Central memory CD4-positive, alpha-beta T cell (primary cell): Measurements from ENCODE around the gene PEX14.

Experiments
- DNase-seq: peaks from one replicate; pipeline ENCODE4 v3.0.0; 2022

PEX14 gene

DNA sequence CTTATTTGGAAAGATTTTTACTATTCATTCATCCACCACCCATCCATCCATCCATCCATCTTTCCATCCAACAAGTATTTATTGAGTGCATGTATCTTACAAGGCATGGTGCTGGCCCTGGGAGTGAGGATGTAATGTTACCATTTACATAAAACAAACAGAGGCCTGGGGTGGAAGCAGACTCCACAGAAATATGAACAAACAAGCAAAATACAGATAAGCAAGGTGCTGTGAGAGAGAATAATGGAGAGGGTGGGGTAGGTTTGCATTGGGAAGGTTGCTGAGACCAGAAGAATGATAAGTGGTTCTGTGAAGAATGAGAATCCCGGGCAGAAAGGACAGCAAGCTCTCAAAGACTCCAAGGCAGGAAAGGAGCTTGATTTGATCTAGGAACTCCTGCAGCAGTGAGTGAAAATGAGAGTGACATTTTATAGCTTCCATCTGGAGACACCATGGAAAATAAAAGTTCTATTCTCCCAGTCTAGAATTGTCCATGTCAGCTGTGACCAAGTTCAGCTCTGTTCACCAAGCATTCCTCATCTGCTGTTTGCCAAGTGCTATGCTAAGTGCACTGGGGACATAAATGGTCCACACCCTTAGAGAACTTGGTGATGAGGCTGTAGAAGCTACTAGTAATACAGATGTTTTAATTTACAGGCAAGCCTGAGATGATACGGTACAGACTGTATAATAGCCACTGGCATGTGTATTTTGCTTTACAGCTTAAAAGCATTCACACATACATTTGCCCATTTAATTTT is 75.3 kb downstream of the PEX14 start:
- no peak for DNase-seq

GRCh38 chr1:10553118-10553517 is 78.4 kb downstream of the PEX14 start:
- DNase-seq = no peak

DNA sequence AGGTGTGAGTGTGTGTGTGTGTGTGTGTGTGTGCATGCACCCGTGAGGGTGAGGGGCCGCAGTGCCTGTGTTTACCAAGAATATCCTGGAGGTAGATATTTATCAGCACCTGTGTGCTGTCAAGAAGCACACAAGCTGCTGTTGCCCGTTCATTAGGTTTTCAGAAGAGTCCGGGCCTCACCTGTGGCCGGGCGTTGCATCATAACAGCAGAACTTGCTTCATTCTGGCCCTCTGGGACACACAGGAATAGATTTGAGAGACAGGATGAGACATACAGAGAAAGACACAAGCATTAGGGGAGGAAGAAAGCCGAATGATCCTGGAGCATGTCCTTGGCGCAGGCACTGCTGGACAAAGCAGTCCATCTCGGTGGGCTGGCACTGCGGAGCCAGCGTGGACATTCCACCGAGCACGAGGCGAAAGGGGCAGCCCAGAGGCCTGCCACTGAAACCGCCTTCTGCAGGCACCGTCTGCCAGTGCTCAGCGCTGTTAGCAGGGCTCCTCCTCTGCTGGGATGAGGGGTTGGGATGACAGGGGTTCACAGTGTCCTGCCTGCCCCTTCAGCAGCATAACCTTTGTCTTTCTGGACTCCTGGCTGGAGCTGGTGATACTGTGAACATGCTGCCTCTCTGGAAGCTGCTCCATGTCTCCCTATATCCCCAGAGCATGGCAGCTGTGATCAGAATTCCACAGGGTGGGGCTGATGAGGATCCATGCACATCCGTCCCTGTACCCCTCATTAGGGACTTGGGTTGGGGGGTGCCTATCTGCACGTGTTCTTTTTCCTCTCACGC is 81.1 kb downstream of the PEX14 start:
- DNase-seq = no peak

GRCh38 chr1:10556430-10557005 is 81.8 kb downstream of the PEX14 start:
- DNase-seq = no peak

- DNase-seq = no peak
Measured at GRCh38 chr1:10557714-10558113, 83.0 kb downstream of the PEX14 start.

GRCh38 chr1:10559386-10559785 is 84.6 kb downstream of the PEX14 start:
- no peak for DNase-seq

DNA sequence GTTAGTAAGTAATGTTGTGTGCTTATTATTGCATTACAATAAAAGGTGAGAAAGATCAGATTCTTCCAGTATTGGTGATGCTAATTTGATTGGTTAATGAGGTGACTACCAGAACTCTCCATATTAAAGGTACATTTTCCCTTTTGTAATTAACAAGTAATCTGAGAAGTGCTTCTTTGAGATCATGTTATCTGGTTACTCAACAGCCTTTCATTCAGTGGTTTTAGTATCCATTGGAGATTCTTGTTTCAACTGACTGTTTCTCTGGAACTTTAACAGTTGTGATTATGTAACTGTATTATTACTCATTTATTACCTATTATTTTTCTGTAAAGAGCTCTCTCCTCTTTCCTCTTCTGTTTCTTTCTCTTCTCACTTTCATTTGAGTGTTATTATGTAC is 86.7 kb downstream of the PEX14 start:
- DNase-seq = no peak

DNA sequence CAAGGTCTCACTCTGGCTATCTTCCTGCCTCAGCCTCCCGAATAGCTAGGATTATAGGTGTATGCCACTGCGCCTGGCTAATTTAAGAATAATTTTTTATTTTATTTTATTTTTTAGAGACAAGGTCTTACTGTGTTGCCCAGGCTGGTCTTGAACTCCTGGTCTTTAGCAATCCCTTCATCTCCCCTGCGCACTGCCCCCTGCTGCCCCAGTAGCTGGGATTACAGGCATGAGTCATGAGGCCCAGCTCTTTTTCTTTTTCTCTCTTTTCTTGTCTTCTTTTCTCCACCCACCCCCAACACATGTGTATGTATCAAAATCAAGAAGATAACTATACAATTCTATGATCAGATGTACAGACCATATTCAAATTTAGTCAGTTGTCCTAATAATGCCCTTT is 87.2 kb downstream of the PEX14 start:
- no peak for DNase-seq

DNA sequence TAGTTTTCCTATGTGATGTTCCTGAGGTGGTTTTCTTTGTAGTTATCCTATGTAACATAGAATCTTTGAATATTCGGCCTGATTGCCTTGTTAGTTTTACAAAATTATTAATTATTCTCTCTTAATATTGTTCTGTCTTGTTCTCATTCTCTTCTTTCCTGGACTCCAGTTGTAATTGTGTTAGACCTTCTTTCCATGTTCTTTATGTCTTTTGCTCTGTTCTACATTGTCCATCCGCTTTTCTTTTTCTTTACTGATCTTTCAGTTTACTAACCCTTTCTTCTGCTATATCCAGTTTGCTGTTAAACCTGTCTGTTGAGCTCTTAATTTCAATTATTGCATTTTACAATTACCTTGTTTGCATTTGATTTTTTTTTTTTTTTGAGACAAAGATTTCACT is 89.3 kb downstream of the PEX14 start:
- no peak for DNase-seq

- DNase-seq = no peak
Measured at GRCh38 chr1:10569531-10569930, 94.8 kb downstream of the PEX14 start.

GRCh38 chr1:10575616-10576015 is 100.9 kb downstream of the PEX14 start:
- no peak for DNase-seq

- DNase-seq = no peak
Measured at GRCh38 chr1:10578070-10578469, 103.3 kb downstream of the PEX14 start.

GRCh38 chr1:10583641-10584040 is 108.9 kb downstream of the PEX14 start:
- DNase-seq = no peak

GRCh38 chr1:10585242-10585641 is 110.5 kb downstream of the PEX14 start:
- no peak for DNase-seq

- DNase-seq = no peak
Measured at GRCh38 chr1:10586125-10586524, 111.4 kb downstream of the PEX14 start.

- DNase-seq = no peak
Measured at GRCh38 chr1:10588640-10589039, 113.9 kb downstream of the PEX14 start.

- DNase-seq = no peak
Measured at GRCh38 chr1:10589074-10589473, 114.3 kb downstream of the PEX14 start.

DNA sequence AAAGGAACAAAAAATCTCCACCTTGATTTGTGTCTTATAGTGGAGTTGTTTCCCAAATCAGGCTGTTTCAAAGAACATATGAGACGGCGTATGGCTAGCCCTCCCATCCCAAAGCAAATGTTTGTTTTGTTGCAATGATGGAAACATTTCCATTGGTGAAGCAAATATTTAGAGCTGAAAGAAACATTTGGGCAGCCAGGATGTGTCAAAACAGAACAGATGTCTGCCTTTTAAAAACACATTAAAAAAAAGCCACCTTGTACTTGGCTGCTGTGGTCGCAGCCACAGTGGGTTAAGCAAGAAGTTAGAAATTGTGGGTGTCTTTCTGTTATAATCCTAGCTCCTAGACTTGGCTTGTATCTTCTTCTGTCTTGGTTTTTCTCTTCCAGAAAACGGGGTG is 116.3 kb downstream of the PEX14 start:
- no peak for DNase-seq

DNA sequence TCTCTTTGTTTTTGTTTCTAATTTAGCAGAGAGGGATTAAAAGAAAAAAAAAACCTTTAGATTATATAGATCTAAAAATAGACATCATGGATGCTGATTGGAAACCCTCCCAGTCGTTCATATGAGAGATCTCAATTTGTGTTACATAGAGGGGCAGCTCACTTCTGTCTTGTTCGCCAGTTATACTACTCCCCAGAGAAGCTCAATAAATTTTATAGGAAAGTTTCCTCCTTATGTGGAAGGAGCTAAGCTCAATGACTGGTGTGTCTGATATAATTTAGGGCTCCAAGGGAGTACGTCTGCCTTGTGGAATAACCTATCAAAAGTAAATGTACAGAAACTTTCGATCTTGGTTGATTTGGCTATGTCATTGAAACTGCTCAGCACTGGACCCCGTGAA is 117.6 kb downstream of the PEX14 start:
- DNase-seq = no peak

DNA sequence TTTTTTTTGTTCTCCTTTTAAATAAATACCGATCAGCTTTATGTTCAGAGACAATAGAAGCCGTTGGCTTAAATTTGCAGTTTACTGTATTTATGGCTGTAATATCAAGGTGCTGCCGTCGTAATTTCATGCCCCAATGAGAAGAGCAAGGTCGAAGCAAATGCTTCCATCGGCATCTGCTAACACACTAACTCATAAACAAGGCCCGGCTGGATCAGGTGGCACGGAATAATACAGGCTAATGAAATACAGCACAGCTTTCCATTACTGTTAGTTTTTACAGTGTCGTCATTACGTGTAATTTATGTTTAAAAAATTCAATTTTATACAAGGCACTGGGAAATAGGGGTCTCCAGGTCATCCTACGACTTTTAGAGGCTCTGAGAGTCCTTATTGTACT is 119.0 kb downstream of the PEX14 start:
- DNase-seq = no peak

GRCh38 chr1:10594595-10595223 is 120.0 kb downstream of the PEX14 start:
- DNase-seq = no peak

- DNase-seq = no peak
Measured at GRCh38 chr1:10596780-10597179, 122.0 kb downstream of the PEX14 start.
